GM12873 (cell line): Measurements from ENCODE around the gene RNF152.

Experiments used
- TF ChIP-seq, protein P1 (sequence below): IDR thresholded peaks from 2 replicates; pipeline ENCODE4 v1.5.1; 2012; ENCODE audit warnings: low read depth, mild to moderate bottlenecking, moderate library complexity, low read length, control low read depth; ENCODE audit not compliant: insufficient read depth; ENCODE audit errors: missing control alignments

The RNF152 gene, protein sequence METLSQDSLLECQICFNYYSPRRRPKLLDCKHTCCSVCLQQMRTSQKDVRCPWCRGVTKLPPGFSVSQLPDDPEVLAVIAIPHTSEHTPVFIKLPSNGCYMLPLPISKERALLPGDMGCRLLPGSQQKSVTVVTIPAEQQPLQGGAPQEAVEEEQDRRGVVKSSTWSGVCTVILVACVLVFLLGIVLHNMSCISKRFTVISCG

DNA sequence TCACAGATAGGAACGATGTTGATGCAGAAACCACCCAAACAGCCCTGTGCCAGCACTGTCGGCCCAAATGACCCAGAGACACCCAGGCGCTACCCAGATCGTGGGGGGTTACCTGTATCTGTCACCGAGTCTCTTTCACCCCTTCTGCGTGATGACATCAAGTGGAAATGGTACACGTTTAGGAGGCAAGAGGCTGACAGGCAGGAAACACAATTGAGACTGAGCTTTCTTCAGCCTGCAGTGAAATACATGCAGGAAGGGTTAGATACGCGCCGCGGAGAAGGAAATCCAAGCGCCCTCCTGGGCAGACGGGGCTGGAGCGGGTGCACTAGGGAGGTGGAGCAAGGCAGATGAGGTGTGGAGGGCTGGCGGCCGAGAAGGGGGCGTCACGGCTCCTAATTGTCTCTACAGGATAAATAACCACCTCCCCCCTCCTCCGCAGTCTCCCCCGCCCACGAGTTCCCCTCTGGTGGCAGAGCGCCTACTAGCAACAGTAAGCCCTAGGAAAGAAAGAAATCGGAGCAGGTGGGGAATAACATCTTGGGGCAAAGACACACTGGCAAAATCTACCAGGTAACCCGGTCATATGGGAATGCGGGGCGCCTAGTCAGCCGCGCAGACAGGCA, at the start of gene RNF152:
Gene RNF152 (minus strand): TSS at position 325 of the 626 bp plus-strand sequence. CDS start 76,544 bp downstream, outside the sequence.
- TF ChIP-seq, protein P1, sequence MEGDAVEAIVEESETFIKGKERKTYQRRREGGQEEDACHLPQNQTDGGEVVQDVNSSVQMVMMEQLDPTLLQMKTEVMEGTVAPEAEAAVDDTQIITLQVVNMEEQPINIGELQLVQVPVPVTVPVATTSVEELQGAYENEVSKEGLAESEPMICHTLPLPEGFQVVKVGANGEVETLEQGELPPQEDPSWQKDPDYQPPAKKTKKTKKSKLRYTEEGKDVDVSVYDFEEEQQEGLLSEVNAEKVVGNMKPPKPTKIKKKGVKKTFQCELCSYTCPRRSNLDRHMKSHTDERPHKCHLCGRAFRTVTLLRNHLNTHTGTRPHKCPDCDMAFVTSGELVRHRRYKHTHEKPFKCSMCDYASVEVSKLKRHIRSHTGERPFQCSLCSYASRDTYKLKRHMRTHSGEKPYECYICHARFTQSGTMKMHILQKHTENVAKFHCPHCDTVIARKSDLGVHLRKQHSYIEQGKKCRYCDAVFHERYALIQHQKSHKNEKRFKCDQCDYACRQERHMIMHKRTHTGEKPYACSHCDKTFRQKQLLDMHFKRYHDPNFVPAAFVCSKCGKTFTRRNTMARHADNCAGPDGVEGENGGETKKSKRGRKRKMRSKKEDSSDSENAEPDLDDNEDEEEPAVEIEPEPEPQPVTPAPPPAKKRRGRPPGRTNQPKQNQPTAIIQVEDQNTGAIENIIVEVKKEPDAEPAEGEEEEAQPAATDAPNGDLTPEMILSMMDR, result no peak

DNA sequence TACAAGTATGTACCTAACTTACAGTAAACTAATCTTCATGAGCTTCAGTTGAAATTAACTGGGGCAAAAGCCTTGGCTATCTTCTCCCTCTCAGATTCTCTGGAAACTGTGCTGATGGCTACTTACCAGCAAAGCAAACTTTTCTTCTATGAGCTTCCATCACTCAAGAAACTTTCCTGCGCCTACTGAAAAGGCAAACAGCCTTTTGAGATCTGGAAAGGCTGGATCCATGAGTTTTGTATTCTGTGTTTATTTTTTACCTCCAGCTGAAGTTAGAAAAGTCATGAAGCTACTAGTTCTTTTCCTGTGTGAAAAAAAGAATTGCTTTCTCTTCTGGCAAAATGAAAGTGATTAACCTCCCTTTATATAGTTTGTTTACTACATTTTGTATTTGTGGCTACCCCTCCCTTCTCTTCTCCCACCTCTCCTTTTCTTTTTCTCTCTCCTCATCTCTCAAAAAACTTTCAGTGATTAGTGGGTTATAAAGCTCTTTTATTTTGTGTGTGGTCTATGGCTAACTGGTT, 49.2 kb upstream of the RNF152 start:
- TF ChIP-seq, protein P1, result no peak

DNA sequence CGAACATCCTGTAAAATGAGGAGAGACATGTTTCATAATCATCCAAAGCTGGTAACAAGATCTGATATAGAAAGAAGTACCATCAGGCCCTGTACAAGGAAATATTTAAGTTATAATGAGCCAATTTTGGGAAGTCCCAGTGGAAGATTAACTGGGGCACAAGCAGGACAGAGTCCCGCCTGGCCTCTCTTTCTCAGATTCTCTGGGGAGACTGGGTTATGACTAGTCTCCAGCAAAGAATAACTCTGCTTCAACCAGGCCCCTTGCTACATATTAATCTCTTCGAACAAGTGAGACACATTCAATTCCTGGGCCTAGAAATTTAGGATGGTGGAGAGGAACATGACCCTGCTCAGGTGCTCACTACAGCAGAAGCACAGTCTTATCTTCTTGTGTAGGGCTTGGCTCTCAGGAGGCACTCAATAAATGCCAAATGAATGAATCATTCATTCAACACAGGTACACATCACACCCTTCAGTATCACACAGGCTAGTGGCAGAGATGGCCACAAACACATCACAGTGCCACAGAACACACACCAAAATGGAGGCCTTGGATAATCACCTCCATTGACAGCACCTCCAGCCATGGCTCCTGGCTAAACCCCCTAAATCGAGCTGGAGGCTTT, 46.4 kb upstream of the RNF152 start:
- TF ChIP-seq, protein P1, result no peak

DNA sequence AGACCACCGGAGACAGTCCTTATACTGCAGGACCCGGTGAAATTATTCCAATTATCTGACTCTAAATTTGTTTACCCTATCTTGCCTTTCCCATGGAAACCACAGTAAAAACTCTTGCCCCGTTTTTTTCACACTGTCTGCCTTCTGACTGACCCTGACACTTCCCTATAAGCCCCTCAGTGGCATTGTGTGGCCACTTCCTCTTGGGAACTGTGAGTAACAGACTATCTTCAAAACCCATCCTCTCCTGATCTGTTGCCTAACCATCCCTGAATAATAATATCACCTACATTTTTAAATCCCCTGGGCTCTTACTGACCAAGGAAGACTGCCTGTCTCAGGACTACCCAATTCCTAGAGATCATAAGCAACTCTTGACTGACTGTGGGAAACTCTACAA, 42.6 kb upstream of the RNF152 start:
- TF ChIP-seq, protein P1, result no peak

DNA sequence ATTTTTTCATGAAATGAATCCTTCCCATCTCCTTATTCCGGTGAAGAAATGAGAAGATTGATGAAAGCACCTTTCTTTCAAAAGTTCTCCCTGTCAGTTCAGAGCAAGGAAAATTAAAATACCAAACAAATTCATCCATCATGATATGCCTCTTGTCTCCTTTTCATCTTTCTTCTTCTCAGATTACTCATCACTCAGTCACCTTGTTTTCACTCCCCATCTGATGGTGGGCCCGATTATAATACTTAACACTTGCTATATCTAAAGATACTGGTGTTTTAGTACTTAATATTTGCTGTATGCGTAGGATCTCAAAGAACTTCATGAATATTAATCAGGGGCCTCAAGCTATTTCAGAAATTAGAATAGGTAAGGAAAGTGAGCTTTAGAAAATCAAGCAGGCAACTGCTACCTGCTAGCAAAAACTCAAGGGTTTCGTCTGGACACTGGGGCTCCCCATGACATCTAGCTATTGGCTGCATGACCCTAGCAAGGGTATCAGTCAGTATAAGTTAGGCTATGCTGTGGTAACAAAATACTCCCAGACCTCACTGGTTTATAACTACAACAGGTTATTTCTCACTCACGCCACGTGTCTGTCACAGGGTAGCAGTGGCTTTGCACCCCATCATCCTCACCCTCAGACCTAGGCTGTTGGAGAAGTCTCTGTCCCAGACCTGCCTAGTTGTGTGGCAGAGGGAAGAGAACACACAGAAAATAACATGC, 39.0 kb upstream of the RNF152 start:
- TF ChIP-seq, protein P1, result no peak

DNA sequence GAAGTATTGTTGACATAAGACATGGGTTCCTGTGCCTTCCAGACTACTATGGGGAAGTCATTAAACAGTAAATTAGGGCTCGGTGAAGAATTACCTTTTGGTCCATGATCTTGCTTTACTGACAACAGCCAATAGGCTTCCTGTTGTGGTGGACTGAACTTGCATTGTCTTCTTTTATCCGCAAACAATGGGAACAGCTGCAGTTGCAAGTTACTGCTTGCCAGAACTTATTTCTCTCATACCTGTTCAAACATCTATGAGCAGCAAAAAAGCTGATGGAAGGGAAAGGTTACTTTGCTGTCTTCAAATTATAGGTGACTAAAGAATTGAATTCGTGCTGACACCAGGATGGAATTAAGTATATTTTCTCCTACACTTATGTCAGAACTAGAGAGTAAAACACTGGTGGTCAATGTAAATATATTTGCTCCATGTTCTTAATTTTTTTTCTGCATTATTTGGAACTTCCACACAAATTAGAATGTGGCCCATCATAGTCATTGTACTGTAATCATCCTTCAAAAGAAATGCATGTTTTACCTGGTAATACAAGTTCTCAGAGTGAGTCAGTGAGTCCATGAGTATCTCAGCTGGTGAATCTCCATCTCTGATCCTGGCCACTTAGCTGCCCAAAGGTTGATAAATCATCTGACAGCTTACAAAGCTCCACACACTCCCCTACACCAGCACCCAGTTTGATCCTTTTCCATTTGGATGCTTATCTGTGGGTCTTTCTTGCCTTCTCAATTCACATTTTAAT, 37.3 kb upstream of the RNF152 start:
- TF ChIP-seq, protein P1, result no peak

DNA sequence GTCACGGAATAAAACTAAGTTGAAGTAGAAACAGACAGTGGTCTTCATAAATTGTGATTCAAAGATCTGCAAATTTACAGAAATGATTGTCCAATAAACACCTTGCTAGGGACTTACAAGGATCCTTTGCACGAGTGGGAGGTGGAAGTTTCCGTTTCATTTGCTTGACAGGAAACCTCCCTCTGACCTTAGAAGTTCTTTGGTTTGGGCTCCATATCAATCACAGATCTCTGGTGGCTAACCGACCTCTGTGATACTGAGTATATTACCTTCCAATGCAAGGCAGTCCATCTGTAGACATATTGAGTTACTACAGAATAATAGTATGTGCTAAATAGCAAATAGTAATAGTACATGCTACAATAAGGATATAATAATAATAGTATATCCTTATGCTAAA, 33.7 kb upstream of the RNF152 start:
- TF ChIP-seq, protein P1, result no peak
